ENCODE measurements around the gene TNFRSF8.
"Not testable (repeated sequence)": the region's sequence is repeated elsewhere in the genome, so short reads cannot be mapped to it uniquely, and the experiment has no call there.

TNFRSF8 gene

DNA sequence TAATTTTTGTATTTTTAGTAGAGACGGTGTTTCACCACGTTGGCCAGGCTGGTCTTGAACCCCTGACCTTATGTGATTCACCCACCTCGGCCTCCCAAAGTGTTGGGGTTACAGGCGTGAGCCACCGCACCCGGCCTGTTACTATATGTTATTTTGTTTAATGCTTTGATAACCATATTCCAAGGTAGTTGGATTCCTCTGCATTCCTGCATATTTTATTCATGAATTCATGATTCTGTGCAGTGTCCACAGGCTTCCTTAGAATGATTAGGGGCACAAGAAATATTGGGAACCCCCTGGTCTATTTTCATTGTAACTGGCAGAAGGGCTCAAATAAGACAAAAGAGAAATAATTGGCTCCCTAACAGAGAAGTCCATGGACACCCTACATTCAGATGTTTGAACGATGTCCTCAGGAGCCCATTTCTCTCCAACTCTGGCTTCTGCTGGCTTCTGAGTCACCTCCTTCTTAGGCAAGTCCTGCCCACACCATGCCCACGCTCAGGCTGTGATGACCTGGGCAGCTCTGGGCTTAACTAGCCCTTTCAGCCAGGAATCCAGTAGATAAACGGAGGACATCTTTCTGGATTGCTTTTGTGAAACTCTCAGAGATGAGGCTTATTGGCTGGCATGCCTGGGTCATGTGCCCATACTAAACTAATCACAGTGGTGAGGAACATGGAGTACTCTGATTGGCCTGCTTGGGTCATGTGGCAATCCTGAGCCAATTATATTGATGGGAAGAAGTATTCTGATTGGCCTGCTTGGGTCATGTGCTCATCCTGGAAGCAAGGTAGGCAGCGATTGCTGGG, 32.6 kb downstream of the TNFRSF8 start:
- FAIRE-seq = no peak

DNA sequence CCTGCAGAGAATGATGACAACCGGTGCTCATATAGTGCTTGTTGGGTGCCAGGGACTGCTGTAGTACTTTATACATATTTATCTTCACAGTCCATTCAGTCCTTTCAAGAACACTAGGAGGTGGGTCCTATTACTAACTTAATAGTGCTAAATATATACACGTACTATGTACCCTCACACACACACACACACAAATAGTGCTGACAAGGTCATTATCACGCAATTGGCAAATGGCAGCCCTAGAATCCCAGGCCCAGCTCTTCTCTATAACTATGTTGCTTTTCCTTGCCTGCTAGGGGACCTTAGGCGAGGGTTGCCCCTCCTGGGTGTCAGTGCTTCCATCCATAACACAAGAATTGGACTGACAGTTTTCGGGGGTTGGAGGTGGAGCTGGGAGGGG, 33.5 kb downstream of the TNFRSF8 start:
- no peak for DNase-seq (ENCODE audit: insufficient read length, low spot score)
- TF ChIP-seq POLR2A (IDR thresholded peaks at IDR 0.05; ENCODE audit: low read depth, low read length) = no peak

More for the DNA sequence above, 32.6 kb downstream of the TNFRSF8 start:
- no peak for TF ChIP-seq POLR2A (IDR thresholded peaks at IDR 0.05; ENCODE audit: low read depth, low read length)
- DNase-seq (ENCODE audit: insufficient read length, low spot score) = no peak

DNA sequence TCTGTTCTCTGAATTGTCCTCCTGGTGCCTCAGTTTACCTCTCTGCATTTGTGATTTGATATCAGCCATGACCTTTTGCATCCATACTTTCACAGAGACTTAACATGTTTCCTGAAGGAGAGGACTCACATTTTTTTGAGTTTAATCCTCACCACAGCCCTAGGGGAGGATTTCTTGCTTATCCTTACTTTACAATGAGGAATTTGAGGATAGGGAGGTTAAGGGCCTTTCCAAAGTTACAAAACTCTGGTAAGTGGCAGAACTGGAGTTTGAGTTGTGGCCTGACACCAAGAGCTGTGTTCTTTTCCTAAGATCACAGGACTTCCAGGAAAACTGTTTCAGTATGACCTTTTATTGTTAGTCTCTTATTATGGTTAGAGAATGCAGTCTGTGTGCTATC, 34.2 kb downstream of the TNFRSF8 start:
- FAIRE-seq (no peak), DNase-seq (ENCODE audit: insufficient read length, low spot score) (no peak)
- no peak for TF ChIP-seq POLR2A (IDR thresholded peaks at IDR 0.05; ENCODE audit: low read depth, low read length)

More for the DNA sequence above, 33.5 kb downstream of the TNFRSF8 start:
- FAIRE-seq = no peak

DNA sequence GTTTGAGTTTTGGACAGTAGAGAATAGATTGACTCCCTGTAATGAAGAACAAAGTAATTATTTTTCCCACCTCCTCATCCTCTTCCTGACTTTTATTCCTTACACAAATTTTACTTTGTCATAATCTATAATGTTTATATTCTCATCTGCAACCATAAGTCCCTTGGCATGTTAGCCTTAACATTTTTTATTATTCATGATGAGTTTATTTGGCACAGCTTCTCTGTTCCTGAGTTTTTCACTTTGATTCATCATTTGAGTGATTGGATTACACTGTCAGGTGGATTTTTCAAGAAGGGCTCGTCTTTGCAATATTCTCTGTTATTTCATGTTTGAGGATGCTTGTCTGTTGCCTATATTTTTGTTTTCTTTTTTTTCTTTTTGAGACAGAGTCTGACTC, 35.7 kb downstream of the TNFRSF8 start:
- DNase-seq (ENCODE audit: insufficient read length, low spot score) (no peak), FAIRE-seq (no peak)
- TF ChIP-seq POLR2A (IDR thresholded peaks at IDR 0.05; ENCODE audit: low read depth, low read length) = no peak

DNA sequence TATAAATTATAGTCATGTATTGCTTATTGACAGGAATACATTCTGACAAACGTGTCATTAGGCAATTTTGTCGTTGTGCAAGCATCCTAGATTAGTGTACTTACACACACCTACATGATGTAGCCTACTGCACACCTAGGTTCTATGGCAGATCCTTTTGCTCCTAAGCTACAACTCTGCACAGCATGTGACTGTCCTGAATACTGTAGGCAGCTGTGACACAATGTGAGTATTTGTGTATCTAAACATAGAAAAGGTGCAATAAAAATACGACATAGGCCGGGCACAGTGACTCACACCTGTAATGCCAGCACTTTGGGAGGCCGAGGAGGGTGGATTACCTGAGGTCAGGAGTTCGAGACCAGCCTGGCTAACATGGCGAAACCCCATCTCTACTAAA, 36.5 kb downstream of the TNFRSF8 start:
- DNase-seq (ENCODE audit: insufficient read length, low spot score) (no peak), FAIRE-seq (no peak)
- no peak for TF ChIP-seq POLR2A (IDR thresholded peaks at IDR 0.05; ENCODE audit: low read depth, low read length)

DNA sequence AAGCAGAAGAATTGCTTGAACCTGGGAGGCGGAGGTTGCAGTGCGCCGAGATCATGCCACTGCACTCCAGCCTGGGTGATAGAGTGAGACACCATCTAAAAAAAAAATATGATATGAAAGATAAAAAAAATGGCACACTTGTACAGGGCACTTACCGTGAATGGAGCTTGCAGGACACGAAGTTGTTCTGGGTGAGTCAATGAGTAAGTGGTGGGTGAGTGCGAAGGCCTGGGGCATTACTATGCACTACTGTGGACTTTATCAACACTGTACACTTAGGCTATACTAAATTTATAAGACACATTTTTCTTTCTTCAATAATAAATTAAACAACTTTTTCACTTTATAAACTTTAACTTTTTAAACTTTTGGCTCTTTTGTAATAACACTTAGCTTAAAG, 37.0 kb downstream of the TNFRSF8 start:
- no peak for FAIRE-seq
- DNase-seq (ENCODE audit: insufficient read length, low spot score) = no peak
- no peak for TF ChIP-seq POLR2A (IDR thresholded peaks at IDR 0.05; ENCODE audit: low read depth, low read length)

DNA sequence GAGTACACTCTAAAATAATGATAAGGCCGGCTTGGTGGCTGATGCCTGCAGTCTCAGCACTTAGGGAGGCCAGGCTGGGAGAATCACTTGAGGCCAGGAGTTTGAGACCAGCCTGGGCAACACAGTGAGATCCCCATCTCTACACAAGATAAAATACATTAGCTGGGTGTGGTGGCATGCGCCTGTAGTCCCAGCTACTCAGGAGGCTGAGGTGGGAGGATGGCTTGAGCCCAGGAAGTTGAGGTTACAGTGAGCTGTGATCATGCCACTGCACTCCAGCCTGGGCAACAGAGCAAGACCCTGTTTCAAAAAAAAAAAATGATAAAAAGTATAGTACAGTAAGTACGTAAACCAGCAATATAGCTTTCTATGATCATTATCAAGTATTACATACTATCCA, 38.0 kb downstream of the TNFRSF8 start:
- not testable (repeated sequence) for FAIRE-seq; DNase-seq (ENCODE audit: insufficient read length, low spot score)

- no peak for FAIRE-seq
- DNase-seq (ENCODE audit: insufficient read length, low spot score) = no peak
- TF ChIP-seq POLR2A (IDR thresholded peaks at IDR 0.05; ENCODE audit: low read depth, low read length) = no peak
Measured at GRCh38 chr1:12102066-12102465, 39.0 kb downstream of the TNFRSF8 start.

DNA sequence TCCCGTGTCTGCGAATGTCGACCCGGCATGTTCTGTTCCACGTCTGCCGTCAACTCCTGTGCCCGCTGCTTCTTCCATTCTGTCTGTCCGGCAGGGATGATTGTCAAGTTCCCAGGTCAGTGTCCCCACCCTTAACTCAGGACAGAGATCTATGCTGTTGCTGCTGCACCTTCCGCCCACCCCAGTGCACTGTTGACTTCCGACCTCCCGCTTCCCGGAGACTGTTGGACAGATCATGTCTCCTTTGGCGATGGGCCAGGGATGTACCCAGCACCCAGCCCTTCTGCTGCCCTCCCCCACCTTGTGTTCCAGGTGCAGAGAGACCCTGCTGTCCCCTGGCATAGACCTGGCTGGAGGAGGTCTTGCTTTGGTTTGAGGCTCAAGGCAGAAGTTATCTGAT, 41.3 kb downstream of the TNFRSF8 start:
- TF ChIP-seq POLR2A (IDR thresholded peaks at IDR 0.05; ENCODE audit: low read depth, low read length) = no peak
- no peak for FAIRE-seq
- no peak for DNase-seq (ENCODE audit: insufficient read length, low spot score)

GRCh38 chr1:12106153-12106552, 43.0 kb downstream of the TNFRSF8 start:
- no peak for FAIRE-seq
- no peak for DNase-seq (ENCODE audit: insufficient read length, low spot score)
- no peak for TF ChIP-seq POLR2A (IDR thresholded peaks at IDR 0.05; ENCODE audit: low read depth, low read length)

- DNase-seq (ENCODE audit: insufficient read length, low spot score); FAIRE-seq: not testable (repeated sequence)
Measured at GRCh38 chr1:12106861-12107260, 43.8 kb downstream of the TNFRSF8 start.

- FAIRE-seq (no peak), DNase-seq (ENCODE audit: insufficient read length, low spot score) (no peak)
Measured at GRCh38 chr1:12107718-12108117, 44.6 kb downstream of the TNFRSF8 start.

GRCh38 chr1:12109901-12110300, 46.8 kb downstream of the TNFRSF8 start:
- DNase-seq (ENCODE audit: insufficient read length, low spot score) = no peak
- TF ChIP-seq POLR2A (IDR thresholded peaks at IDR 0.05; ENCODE audit: low read depth, low read length) = no peak
- FAIRE-seq = no peak

More at GRCh38 chr1:12107718-12108117, 44.6 kb downstream of the TNFRSF8 start:
- TF ChIP-seq POLR2A (IDR thresholded peaks at IDR 0.05; ENCODE audit: low read depth, low read length) = no peak

DNA sequence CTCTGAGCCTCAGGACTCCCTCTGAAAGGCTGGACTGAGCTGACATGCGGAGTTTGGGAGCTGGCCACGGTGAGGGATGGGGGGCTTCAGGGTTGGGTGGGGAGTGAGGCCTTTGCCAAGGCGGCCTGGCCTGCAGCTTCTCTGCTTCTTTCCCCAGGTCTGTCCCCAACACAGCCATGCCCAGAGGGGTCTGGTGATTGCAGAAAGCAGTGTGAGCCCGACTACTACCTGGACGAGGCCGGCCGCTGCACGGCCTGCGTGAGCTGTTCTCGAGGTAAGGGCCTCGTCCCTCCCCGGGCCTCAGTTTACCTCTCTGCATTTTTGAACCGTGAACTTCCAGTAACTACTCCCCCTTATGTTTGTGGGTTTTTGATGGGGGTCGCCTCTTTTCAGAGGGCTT, 48.6 kb downstream of the TNFRSF8 start:
- DNase-seq (ENCODE audit: insufficient read length, low spot score) (no peak), FAIRE-seq (no peak)
- no peak for TF ChIP-seq POLR2A (IDR thresholded peaks at IDR 0.05; ENCODE audit: low read depth, low read length)

- TF ChIP-seq POLR2A (IDR thresholded peaks at IDR 0.05; ENCODE audit: low read depth, low read length) = no peak
- FAIRE-seq = no peak
- DNase-seq (ENCODE audit: insufficient read length, low spot score) = no peak
Measured at GRCh38 chr1:12112711-12113161, 49.6 kb downstream of the TNFRSF8 start.
